Vagina (tissue), 2 donors: Measurements from ENCODE around the gene GPATCH3. TPM values are rescaled to one million over a fixed set of nuclear protein-coding genes. Genes with fewer than 3 reads are reported as not detected.

ENCODE experiments used
- DNase-seq, 2 donors: peaks; one replicate each; pipeline ENCODE4 v3.0.0-alpha.2; 2017; ENCODE audit errors: extremely low spot score in 2 of 2
- H3K27ac ChIP-seq: fragments of 200-600 bp; sonication (generic); one replicate; pipeline ENCODE4 v1.5.1; 2019
- H3K27me3 ChIP-seq: fragments of 200-600 bp; sonication (generic); one replicate; pipeline ENCODE4 v1.5.1; 2019
- H3K36me3 ChIP-seq, 2 donors: fragments of 200-600 bp; sonication (generic); one replicate each; pipeline ENCODE4 v1.5.1; 2017 to 2019
- H3K4me1 ChIP-seq: fragments of 200-600 bp; sonication (generic); one replicate; pipeline ENCODE4 v1.5.1; 2019
- H3K4me3 ChIP-seq, 2 donors: fragments of 200-600 bp; sonication (generic); 1 replicate in 1 of 2; 2 replicates in 1 of 2; pipeline ENCODE4 v1.5.1; 2016 to 2019
- H3K9me3 ChIP-seq: fragments of 200-600 bp; sonication (generic); one replicate; pipeline ENCODE4 v1.5.1; 2019
- CTCF ChIP-seq, 3 experiments: fragments of 450-650 bp in 2 of 3; fragments of 200-600 bp in 1 of 3; sonication (generic) in 1 of 3; IDR thresholded peaks; one replicate each; pipeline ENCODE4 v1.5.1; 2017 to 2019; ENCODE audit warnings: antibody characterized with exemption in 3 of 3, mild to moderate bottlenecking in 2 of 3, moderate library complexity in 2 of 3
- POLR2A ChIP-seq, 2 donors: fragments of 450-650 bp; IDR thresholded peaks; one replicate each; pipeline ENCODE4 v1.6.1; 2017; ENCODE audit warnings: antibody characterized with exemption in 2 of 2, mild to moderate bottlenecking in 2 of 2, moderate library complexity in 2 of 2
- POLR2AphosphoS5 ChIP-seq, 2 donors: sonication (generic); formaldehyde crosslinking; IDR thresholded peaks; one replicate each; pipeline ENCODE4 v1.9.0; 2017; ENCODE audit warnings: antibody characterized with exemption in 2 of 2, mild to moderate bottlenecking in 2 of 2, low read depth in 1 of 2; ENCODE audit not compliant: insufficient read depth in 1 of 2
- intact Hi-C: fragments of 100-400 bp; cut with DNase I; formaldehyde crosslinking; loops from one replicate; pipeline ENCODE4 v1.15.1; 2023
- total RNA-seq: library from RNA; depleted of rRNA; stranded (reverse); fragments of >200 nt; gene quantifications from one replicate; pipeline ENCODE4 v1.2.3, GENCODE V29; 2016

GPATCH3 gene
- total RNA-seq, 1 donor from 2014 or later = 5.2 TPM

GRCh38 chr1:26862781-26863684, 37.2 kb downstream of the GPATCH3 start, which contains the start of gene SFN:
SFN (plus strand) TSS chr1:26863149; CDS start chr1:26863213, 64 bp downstream.
- Histone ChIP-seq H3K4me1 (peaks cover 41% of the 10 kb centered on the region), H3K4me3 (peak within 1 kb of the TSS; percentile 48 to 67), H3K9me3 (no peaks in the 10 kb centered on the region), H3K36me3 (no peaks in the 10 kb centered on the region), H3K27ac (peak within 1 kb of the TSS; percentile 98), H3K27me3 (no peaks in the 10 kb centered on the region)
- intact Hi-C loops = no loop called here
- DNase-seq = no peak
- TF ChIP-seq POLR2A (IDR thresholded peaks at IDR 0.05) (peak in 1 of 2 donors; percentile 41), CTCF (IDR thresholded peaks at IDR 0.05) (no peak), POLR2AphosphoS5 (IDR thresholded peaks at IDR 0.05; ENCODE audit: insufficient read depth in 1 of 2, low read depth in 1 of 2) (peak; percentile 60 to 88)

- peak overlapping the region; percentile 98 for H3K27ac ChIP-seq
- H3K9me3 ChIP-seq = no peaks in the 10 kb centered on the region
- no peaks in the 10 kb centered on the region for H3K36me3 ChIP-seq
- H3K4me3 ChIP-seq = no peak overlapping the region
- TF ChIP-seq POLR2AphosphoS5 (IDR thresholded peaks at IDR 0.05; ENCODE audit: insufficient read depth in 1 of 2, low read depth in 1 of 2) (peak in 1 of 2 donors; percentile 44), CTCF (IDR thresholded peaks at IDR 0.05) (no peak)
- intact Hi-C loops = no loop called here
- DNase-seq = no peak
- H3K4me1 ChIP-seq = peaks cover 51% of the 10 kb centered on the region
- no peaks in the 10 kb centered on the region for H3K27me3 ChIP-seq
Measured at GRCh38 chr1:26861889-26862378, 38.3 kb downstream of the GPATCH3 start.

GRCh38 chr1:26861286-26861701, 39.0 kb downstream of the GPATCH3 start:
- Histone ChIP-seq H3K36me3 (no peaks in the 10 kb centered on the region), H3K4me3 (no peak overlapping the region), H3K27ac (peak overlapping the region; percentile 98), H3K4me1 (peaks cover 57% of the 10 kb centered on the region), H3K9me3 (no peaks in the 10 kb centered on the region), H3K27me3 (no peaks in the 10 kb centered on the region)
- no peak for TF ChIP-seq POLR2A (IDR thresholded peaks at IDR 0.05)
- TF ChIP-seq POLR2AphosphoS5 (IDR thresholded peaks at IDR 0.05; ENCODE audit: insufficient read depth in 1 of 2, low read depth in 1 of 2) = no peak
- no peak for TF ChIP-seq CTCF (IDR thresholded peaks at IDR 0.05)
- intact Hi-C loops = no loop called here
- DNase-seq = no peak

GRCh38 chr1:26858891-26859640, 41.2 kb downstream of the GPATCH3 start:
- intact Hi-C loops = no loop called here
- DNase-seq = no peak
- H3K27me3 ChIP-seq = no peaks in the 10 kb centered on the region
- H3K9me3 ChIP-seq = no peaks in the 10 kb centered on the region
- peaks cover 59% of the 10 kb centered on the region for H3K4me1 ChIP-seq
- peak overlapping the region; percentile 98 for H3K27ac ChIP-seq
- H3K4me3 ChIP-seq = no peak overlapping the region
- TF ChIP-seq POLR2AphosphoS5 (IDR thresholded peaks at IDR 0.05; ENCODE audit: insufficient read depth in 1 of 2, low read depth in 1 of 2) (peak in 1 of 2 donors; percentile 59), CTCF (IDR thresholded peaks at IDR 0.05) (no peak), POLR2A (IDR thresholded peaks at IDR 0.05) (no peak)
- H3K36me3 ChIP-seq = peaks cover 0 to 2% of the 10 kb centered on the region in 2 donors
